Measurements from ENCODE around the gene TIMMDC1. TPM values are rescaled to one million over a fixed set of nuclear protein-coding genes. Genes with fewer than 3 reads are reported as not detected.
"Not testable (repeated sequence)": the region's sequence is repeated elsewhere in the genome, so short reads cannot be mapped to it uniquely, and the experiment has no call there.

TIMMDC1 gene
- total RNA-seq, 2 donors from 2014 or later, result 54.9 to 79.2 TPM

GRCh38 chr3:119542168-119542767 lies 43.9 kb downstream of the TIMMDC1 start:
- Mint-ChIP-seq H3K36me3 (no peaks in the 10 kb centered on the region), H3K27ac (no peak overlapping the region), H3K9me3 (no peaks in the 10 kb centered on the region)
- ATAC-seq, result no peak
- no peak for DNase-seq (ENCODE audit: low spot score in 2 of 2)

- no peak for ATAC-seq
- Mint-ChIP-seq H3K27ac (no peak overlapping the region), H3K9me3 (no peaks in the 10 kb centered on the region), H3K36me3 (no peaks in the 10 kb centered on the region)
- DNase-seq (ENCODE audit: low spot score in 2 of 2), result no peak
Observed at GRCh38 chr3:119543147-119543546, 44.8 kb downstream of the TIMMDC1 start.

- no peaks in the 10 kb centered on the region for H3K36me3 Mint-ChIP-seq
Observed at GRCh38 chr3:119547227-119547626, 48.9 kb downstream of the TIMMDC1 start.

GRCh38 chr3:119548341-119548740 lies 50.0 kb downstream of the TIMMDC1 start:
- ATAC-seq (no peak), DNase-seq (ENCODE audit: low spot score in 2 of 2) (no peak)
- H3K9me3 Mint-ChIP-seq, result no peaks in the 10 kb centered on the region
- no peaks in the 10 kb centered on the region for H3K36me3 Mint-ChIP-seq
- no peak overlapping the region for H3K27ac Mint-ChIP-seq

More at GRCh38 chr3:119547227-119547626, 48.9 kb downstream of the TIMMDC1 start:
- Mint-ChIP-seq H3K9me3 (no peaks in the 10 kb centered on the region), H3K27ac (no peak overlapping the region)
- no peak for ATAC-seq
- no peak for DNase-seq (ENCODE audit: low spot score in 2 of 2)

- DNase-seq (ENCODE audit: low spot score in 2 of 2) (no peak), ATAC-seq (no peak)
- H3K36me3 Mint-ChIP-seq, result no peaks in the 10 kb centered on the region
- H3K27ac Mint-ChIP-seq, result no peak overlapping the region
- H3K9me3 Mint-ChIP-seq, result no peaks in the 10 kb centered on the region
Observed at GRCh38 chr3:119550192-119550910, 52.0 kb downstream of the TIMMDC1 start.

GRCh38 chr3:119551598-119551997 lies 53.3 kb downstream of the TIMMDC1 start:
- DNase-seq (ENCODE audit: low spot score in 2 of 2), result no peak
- Mint-ChIP-seq H3K9me3 (no peaks in the 10 kb centered on the region), H3K27ac (peak overlapping the region in 1 of 2 donors; percentile 72), H3K36me3 (no peaks in the 10 kb centered on the region)
- ATAC-seq, result no peak

- DNase-seq (ENCODE audit: low spot score in 2 of 2); ATAC-seq; H3K36me3 Mint-ChIP-seq; H3K9me3 Mint-ChIP-seq; H3K27ac Mint-ChIP-seq: not testable (repeated sequence)
Observed at GRCh38 chr3:119552928-119553327, 54.6 kb downstream of the TIMMDC1 start.

- H3K36me3 Mint-ChIP-seq, result no peaks in the 10 kb centered on the region
- no peaks in the 10 kb centered on the region for H3K9me3 Mint-ChIP-seq
- no peak for ATAC-seq
- no peak overlapping the region for H3K27ac Mint-ChIP-seq
- DNase-seq (ENCODE audit: low spot score in 2 of 2), result no peak
Observed at GRCh38 chr3:119553823-119554415, 55.6 kb downstream of the TIMMDC1 start.

GRCh38 chr3:119555309-119555735 lies 57.0 kb downstream of the TIMMDC1 start:
- ATAC-seq (peak in 1 of 2 donors; percentile 17), DNase-seq (ENCODE audit: low spot score in 2 of 2) (no peak)
- Mint-ChIP-seq H3K36me3 (no peaks in the 10 kb centered on the region), H3K27ac (no peak overlapping the region), H3K9me3 (no peaks in the 10 kb centered on the region)

- ATAC-seq (no peak), DNase-seq (ENCODE audit: low spot score in 2 of 2) (no peak)
- H3K36me3 Mint-ChIP-seq, result no peaks in the 10 kb centered on the region
- H3K9me3 Mint-ChIP-seq, result no peaks in the 10 kb centered on the region
- peak overlapping the region in 1 of 2 donors; percentile 13 for H3K27ac Mint-ChIP-seq
Observed at GRCh38 chr3:119555929-119556328, 57.6 kb downstream of the TIMMDC1 start.

- Mint-ChIP-seq H3K9me3 (no peaks in the 10 kb centered on the region), H3K27ac (no peak overlapping the region), H3K36me3 (no peaks in the 10 kb centered on the region)
- no peak for DNase-seq (ENCODE audit: low spot score in 2 of 2)
- ATAC-seq, result no peak
Observed at GRCh38 chr3:119557192-119557876, 59.0 kb downstream of the TIMMDC1 start.

- Mint-ChIP-seq H3K9me3 (no peaks in the 10 kb centered on the region), H3K36me3 (no peaks in the 10 kb centered on the region), H3K27ac (no peak overlapping the region)
- no peak for DNase-seq (ENCODE audit: low spot score in 2 of 2)
- ATAC-seq, result no peak
Observed at GRCh38 chr3:119557877-119558269, 59.5 kb downstream of the TIMMDC1 start.

GRCh38 chr3:119558626-119559317 lies 60.4 kb downstream of the TIMMDC1 start:
- no peak for ATAC-seq
- no peaks in the 10 kb centered on the region for H3K9me3 Mint-ChIP-seq
- H3K36me3 Mint-ChIP-seq, result no peaks in the 10 kb centered on the region
- peak overlapping the region in 1 of 2 donors; percentile 53 for H3K27ac Mint-ChIP-seq
- no peak for DNase-seq (ENCODE audit: low spot score in 2 of 2)

- Mint-ChIP-seq H3K36me3 (no peaks in the 10 kb centered on the region), H3K9me3 (no peaks in the 10 kb centered on the region), H3K27ac (peak within 1 kb of the TSS in 1 of 2 donors; percentile 53)
- DNase-seq (ENCODE audit: low spot score in 2 of 2) (peak in 1 of 2 donors; percentile 53), ATAC-seq (peak; percentile 85 to 90)
Observed at GRCh38 chr3:119559441-119559963, 61.2 kb downstream of the TIMMDC1 start, which contains the start of gene CD80. Gene CD80 (minus strand): TSS chr3:119559614. CDS start chr3:119557728, 1,886 bp downstream.

GRCh38 chr3:119560160-119560559 lies 61.8 kb downstream of the TIMMDC1 start:
- no peaks in the 10 kb centered on the region for H3K36me3 Mint-ChIP-seq
- ATAC-seq (no peak), DNase-seq (ENCODE audit: low spot score in 2 of 2) (no peak)
- no peak overlapping the region for H3K27ac Mint-ChIP-seq
- H3K9me3 Mint-ChIP-seq, result no peaks in the 10 kb centered on the region

- Mint-ChIP-seq H3K27ac (no peak overlapping the region), H3K36me3 (no peaks in the 10 kb centered on the region), H3K9me3 (no peaks in the 10 kb centered on the region)
- ATAC-seq (peak; percentile 79 to 81), DNase-seq (ENCODE audit: low spot score in 2 of 2) (no peak)
Observed at GRCh38 chr3:119562307-119562961, 64.1 kb downstream of the TIMMDC1 start.

All from activated naive CD4-positive, alpha-beta T cell treated with anti-CD3 and anti-CD28 coated beads, Interleukin-2, amount 50 U/mL, for 72 hours (primary cell).